Activated CD4-positive, alpha-beta memory T cell treated with anti-CD3 and anti-CD28 coated beads for 36 hours (primary cell): Measurements from ENCODE around the gene MAP6. TPM values are rescaled to one million over a fixed set of nuclear protein-coding genes. Genes with fewer than 3 reads are reported as not detected.

Experiments used
- CTCF ChIA-PET: fragments of 350-600 bp; sonication (Branson Sonifier 250); formaldehyde crosslinking; loops from one replicate; lab custom pipeline; 2021; ENCODE audit warnings: antibody characterized with exemption, inconsistent platforms; lab: Charles Lee
- POLR2A ChIA-PET: fragments of 350-600 bp; sonication (Branson Sonifier 250); formaldehyde crosslinking; loops from one replicate; lab custom pipeline; 2021; ENCODE audit warnings: antibody characterized with exemption; lab: Charles Lee
- DNase-seq: peaks from one replicate; pipeline ENCODE4 v3.0.0-alpha.2; 2020
- H3K27ac Mint-ChIP-seq: one replicate; pipeline ENCODE4 v1.8.0; 2021; ENCODE audit warnings: mixed read lengths
- H3K27me3 Mint-ChIP-seq: one replicate; pipeline ENCODE4 v1.8.0; 2021; ENCODE audit warnings: mixed read lengths
- H3K36me3 Mint-ChIP-seq: one replicate; pipeline ENCODE4 v1.8.0; 2021; ENCODE audit warnings: mixed read lengths
- H3K4me1 Mint-ChIP-seq: one replicate; pipeline ENCODE4 v1.8.0; 2021; ENCODE audit warnings: low read depth, mixed read lengths
- H3K4me3 Mint-ChIP-seq: one replicate; pipeline ENCODE4 v1.8.0; 2021; ENCODE audit warnings: mild to moderate bottlenecking, mixed read lengths
- H3K9me3 Mint-ChIP-seq: one replicate; pipeline ENCODE4 v1.8.0; 2021; ENCODE audit warnings: mixed read lengths
- intact Hi-C: fragments of 100-400 bp; cut with micrococcal nuclease; formaldehyde crosslinking; loops from one replicate; pipeline ENCODE4 v1.15.1; 2023
- total RNA-seq, 2 experiments: library from RNA; stranded (reverse); gene quantifications; one replicate each; pipeline ENCODE4 v1.2.3, GENCODE V29; 2021

MAP6 gene
- total RNA-seq, 2 experiments from 2014 or later: 0.05 TPM; not detected in 1

DNA sequence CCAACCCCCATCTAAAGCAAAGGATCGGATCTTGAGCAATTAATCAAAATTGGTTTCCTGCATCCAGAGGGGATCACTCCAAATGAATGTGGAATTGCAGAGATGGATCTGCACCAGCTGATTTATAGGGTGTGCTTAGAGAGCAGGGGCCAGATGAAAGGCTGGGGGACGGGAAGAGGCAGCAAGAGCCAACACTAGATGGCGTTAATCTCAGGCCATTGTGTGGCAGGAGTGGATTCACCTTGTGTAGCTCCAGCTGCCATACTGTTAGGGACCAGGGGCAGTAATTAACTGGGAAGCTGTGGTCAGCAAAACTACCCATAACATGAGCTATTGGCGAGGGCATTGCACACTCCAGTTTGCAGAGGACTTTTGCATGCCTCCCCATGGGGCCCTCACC lies 71.2 kb downstream of the MAP6 start:
- DNase-seq: peak; percentile 18
- POLR2A ChIA-PET: no interaction called here
- Mint-ChIP-seq H3K4me3 (no peak overlapping the region), H3K4me1 (peaks cover 4% of the 10 kb centered on the region), H3K9me3 (no peaks in the 10 kb centered on the region), H3K36me3 (no peaks in the 10 kb centered on the region), H3K27ac (no peak overlapping the region), H3K27me3 (no peaks in the 10 kb centered on the region)
- CTCF ChIA-PET: interaction anchor here (0.6 to 1.7 kb wide), 10 partner anchors 9 to 731 kb away, joined by 3 to 6 read pairs (median 3); no protein-coding TSS in a partner anchor
- intact Hi-C loops: no loop called here

DNA sequence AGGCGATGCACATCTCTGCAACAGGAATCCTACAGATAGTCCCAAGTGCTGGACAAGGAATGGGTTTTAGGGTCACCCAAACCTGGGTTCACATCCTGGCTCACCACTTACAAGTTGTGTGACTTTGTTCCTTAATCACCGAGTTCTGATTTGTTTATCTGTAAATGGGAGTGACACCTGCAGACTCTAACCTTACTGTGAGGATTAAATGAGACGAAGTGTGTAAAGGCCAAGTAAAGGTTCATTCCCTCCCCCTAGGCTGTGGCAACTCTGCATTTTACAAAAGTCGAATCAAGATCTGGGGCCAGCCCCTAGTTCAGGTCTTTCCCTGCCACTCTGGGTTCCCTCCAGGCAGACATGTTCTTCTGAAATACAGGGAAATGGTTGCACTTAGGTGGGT lies 71.9 kb downstream of the MAP6 start:
- ChIA-PET CTCF (interaction anchor here (1.1 kb wide), 1 partner anchor 235 kb away, joined by 3 read pairs; no protein-coding TSS in a partner anchor), POLR2A (no interaction called here)
- H3K27ac Mint-ChIP-seq: no peak overlapping the region
- DNase-seq: no peak
- H3K27me3 Mint-ChIP-seq: no peaks in the 10 kb centered on the region
- H3K4me1 Mint-ChIP-seq: peaks cover 11% of the 10 kb centered on the region
- intact Hi-C loops: no loop called here
- no peaks in the 10 kb centered on the region for H3K9me3 Mint-ChIP-seq
- no peak overlapping the region for H3K4me3 Mint-ChIP-seq
- H3K36me3 Mint-ChIP-seq: no peaks in the 10 kb centered on the region

DNA sequence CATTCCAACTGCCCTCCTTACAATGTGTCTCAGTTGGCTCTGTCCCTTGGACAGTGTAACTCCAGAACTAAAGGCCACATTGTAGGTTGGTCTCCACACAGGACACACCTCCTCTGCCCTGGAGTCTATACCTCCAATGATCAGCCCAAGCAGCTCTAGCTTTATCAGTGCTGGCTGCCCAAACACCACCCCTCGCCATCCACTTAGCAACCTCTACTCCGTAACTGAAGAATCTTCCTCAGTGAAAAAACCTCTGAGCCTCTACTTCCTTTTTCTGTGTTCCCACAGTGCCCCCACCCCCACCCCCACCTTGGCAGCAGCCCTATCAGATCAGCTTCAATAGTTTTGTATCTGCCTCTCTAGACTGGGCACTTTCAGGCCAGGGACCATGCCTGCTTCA lies 73.4 kb downstream of the MAP6 start:
- Mint-ChIP-seq H3K36me3 (no peaks in the 10 kb centered on the region), H3K4me1 (peaks cover 12% of the 10 kb centered on the region), H3K27me3 (no peaks in the 10 kb centered on the region), H3K9me3 (no peaks in the 10 kb centered on the region), H3K27ac (no peak overlapping the region), H3K4me3 (no peak overlapping the region)
- ChIA-PET POLR2A (interaction anchor here (0.9 kb wide), 1 partner anchor 35 kb away, joined by 3 read pairs; no protein-coding TSS in a partner anchor), CTCF (interaction anchor here (0.7 to 1.2 kb wide), 2 partner anchors 16 to 18 kb away, joined by 3 to 6 read pairs; no protein-coding TSS in a partner anchor)
- intact Hi-C loops: no loop called here
- DNase-seq: no peak

DNA sequence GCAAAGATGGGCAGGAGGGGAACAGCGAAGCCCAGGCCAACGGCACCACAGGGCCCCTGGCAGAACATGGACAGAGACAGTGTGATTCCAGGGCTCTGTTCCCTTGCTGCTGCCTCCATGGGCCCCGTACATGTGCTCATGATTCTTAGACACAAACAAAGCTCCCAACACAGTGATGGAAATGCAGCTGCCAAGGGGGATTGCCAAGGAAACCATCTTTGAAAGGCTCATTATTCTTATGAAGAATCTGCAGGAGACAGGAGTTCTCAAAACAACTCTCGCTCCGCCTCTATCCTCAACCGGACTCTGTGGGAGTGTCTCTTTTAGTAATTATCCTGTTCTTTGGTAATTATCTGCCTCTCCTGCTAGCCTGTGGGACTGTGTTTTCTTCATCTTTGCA lies 74.6 kb downstream of the MAP6 start:
- Mint-ChIP-seq H3K27me3 (no peaks in the 10 kb centered on the region), H3K36me3 (no peaks in the 10 kb centered on the region), H3K9me3 (no peaks in the 10 kb centered on the region), H3K4me1 (peaks cover 12% of the 10 kb centered on the region), H3K27ac (no peak overlapping the region), H3K4me3 (no peak overlapping the region)
- CTCF ChIA-PET: interaction anchor here (1.0 to 1.2 kb wide), 2 partner anchors 8 to 17 kb away, joined by 4 to 6 read pairs; no protein-coding TSS in a partner anchor
- POLR2A ChIA-PET: no interaction called here
- no peak for DNase-seq
- intact Hi-C loops: no loop called here

DNA sequence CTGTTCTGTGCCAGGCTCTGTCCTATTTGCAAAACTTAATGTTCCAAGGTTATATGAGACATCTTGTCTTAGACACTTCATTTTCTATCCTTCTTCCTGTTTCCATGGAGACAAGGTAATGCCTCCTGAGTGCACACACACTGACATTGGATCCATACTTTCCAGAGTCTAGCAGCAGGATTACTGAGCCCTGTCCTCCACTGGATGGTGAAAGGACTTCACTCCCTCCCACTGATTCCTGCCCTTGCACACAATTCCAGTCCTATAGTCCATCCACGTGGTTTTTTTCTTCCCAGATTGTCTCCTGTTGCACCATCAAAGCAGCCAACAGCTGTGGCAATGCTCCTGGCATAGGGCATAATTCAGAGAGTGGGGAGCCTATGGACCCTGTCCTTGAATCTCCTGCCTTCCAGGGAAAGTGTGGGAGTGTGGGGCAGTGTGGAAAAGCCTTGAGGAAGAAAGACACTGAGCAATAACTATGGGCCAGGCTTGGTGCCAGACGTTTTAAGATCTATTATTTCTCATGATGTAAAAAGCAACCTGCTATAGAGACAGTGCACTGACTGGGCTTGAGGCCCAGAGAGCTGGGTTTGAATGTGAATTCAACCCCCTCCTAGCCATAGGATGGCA lies 75.4 kb downstream of the MAP6 start:
- Mint-ChIP-seq H3K4me1 (peaks cover 12% of the 10 kb centered on the region), H3K36me3 (no peaks in the 10 kb centered on the region), H3K9me3 (no peaks in the 10 kb centered on the region), H3K4me3 (no peak overlapping the region), H3K27ac (no peak overlapping the region), H3K27me3 (no peaks in the 10 kb centered on the region)
- intact Hi-C loops: no loop called here
- no peak for DNase-seq
- ChIA-PET POLR2A (no interaction called here), CTCF (no interaction called here)

DNA sequence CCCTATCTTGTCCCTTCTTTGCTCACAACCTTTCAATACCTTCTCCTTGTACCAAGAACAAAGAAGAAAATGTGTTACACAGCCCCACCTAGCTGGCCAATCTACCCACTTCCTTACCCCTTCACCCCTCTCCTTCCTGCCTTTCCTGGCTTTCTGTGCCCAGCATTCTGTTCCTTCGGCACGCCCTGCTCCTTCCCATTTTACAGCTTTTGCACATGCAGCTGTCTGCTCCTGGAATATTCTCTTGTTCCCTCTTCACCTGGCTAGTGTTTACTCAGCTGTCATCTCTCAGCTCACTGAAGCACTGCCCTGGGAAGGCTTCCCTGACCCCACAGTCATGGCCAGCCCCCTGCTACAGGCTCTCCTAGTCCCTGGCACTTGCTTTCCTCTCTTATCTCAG lies 76.1 kb downstream of the MAP6 start:
- Mint-ChIP-seq H3K27ac (no peak overlapping the region), H3K4me3 (no peak overlapping the region), H3K36me3 (no peaks in the 10 kb centered on the region), H3K9me3 (no peaks in the 10 kb centered on the region), H3K27me3 (no peaks in the 10 kb centered on the region), H3K4me1 (peaks cover 12% of the 10 kb centered on the region)
- DNase-seq: no peak
- CTCF ChIA-PET: no interaction called here
- intact Hi-C loops: no loop called here
- POLR2A ChIA-PET: no interaction called here

DNA sequence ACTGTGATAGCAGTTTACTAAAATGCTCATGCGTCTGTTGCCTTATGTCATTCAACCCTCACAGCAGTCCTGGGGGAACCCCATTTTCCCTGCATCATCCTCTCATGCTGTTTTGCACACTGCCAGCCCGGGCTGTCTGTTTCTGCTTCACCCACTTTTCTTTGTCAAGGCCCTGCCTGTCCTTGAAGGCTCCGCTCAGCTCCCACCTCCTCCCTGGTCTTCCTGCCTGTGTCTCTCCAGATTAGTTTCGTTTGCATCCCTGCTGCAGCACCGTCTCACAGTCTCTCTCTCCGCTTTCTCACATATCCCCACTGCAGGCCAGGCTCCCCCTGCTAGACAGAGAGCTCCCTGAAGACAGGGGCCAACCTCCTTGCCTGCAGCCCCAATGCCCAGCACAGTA lies 76.9 kb downstream of the MAP6 start:
- CTCF ChIA-PET: no interaction called here
- Mint-ChIP-seq H3K4me3 (no peak overlapping the region), H3K27me3 (no peaks in the 10 kb centered on the region), H3K27ac (no peak overlapping the region), H3K36me3 (no peaks in the 10 kb centered on the region), H3K4me1 (peaks cover 12% of the 10 kb centered on the region), H3K9me3 (no peaks in the 10 kb centered on the region)
- POLR2A ChIA-PET: no interaction called here
- intact Hi-C loops: no loop called here
- DNase-seq: no peak

DNA sequence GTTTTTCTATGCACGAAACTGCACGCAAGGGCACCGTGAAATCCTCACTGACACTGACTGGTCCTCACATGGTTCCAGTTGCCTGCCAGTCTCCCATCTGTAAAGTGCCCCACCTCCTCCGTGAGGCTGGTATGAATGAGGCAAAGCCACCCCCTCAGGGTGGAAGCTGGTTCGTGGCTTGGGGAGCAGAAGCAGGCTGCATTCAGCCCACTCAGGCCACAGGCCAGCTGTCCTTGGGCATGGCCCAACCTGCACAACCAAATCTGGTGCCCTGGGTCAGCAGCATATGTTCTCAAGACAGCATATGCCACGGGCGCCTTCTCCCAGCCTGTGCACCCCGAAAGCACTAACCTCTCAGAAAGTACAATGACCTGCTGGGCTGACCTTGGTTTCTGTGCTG lies 77.5 kb downstream of the MAP6 start:
- Mint-ChIP-seq H3K4me3 (no peak overlapping the region), H3K27me3 (no peaks in the 10 kb centered on the region), H3K4me1 (peaks cover 12% of the 10 kb centered on the region), H3K9me3 (no peaks in the 10 kb centered on the region), H3K36me3 (no peaks in the 10 kb centered on the region), H3K27ac (no peak overlapping the region)
- CTCF ChIA-PET: interaction anchor here (1.0 to 1.4 kb wide), 3 partner anchors 14 to 311 kb away, joined by 3 to 5 read pairs (median 3); no protein-coding TSS in a partner anchor
- no peak for DNase-seq
- intact Hi-C loops: no loop called here
- POLR2A ChIA-PET: no interaction called here

DNA sequence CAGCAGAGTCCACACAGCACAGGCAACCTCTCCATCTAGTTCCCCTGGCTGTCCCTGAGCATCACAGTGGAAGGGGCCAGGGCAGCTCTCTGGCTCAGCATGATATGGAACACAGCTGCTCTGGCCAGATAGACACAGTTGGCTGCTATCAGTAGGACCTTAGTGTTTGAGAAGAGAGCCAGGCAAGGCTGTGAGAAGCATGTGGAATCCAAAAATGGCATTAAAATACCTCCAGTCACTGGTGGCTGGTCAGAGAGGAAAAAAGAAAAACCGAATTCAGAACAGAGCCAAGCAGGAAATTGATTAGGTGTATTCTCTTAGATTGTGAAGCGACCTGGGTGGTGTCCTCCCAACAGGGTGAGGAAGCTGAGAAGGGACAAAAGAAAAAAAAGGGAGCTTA lies 78.9 kb downstream of the MAP6 start:
- DNase-seq: no peak
- no peak overlapping the region for H3K27ac Mint-ChIP-seq
- H3K4me3 Mint-ChIP-seq: no peak overlapping the region
- H3K9me3 Mint-ChIP-seq: no peaks in the 10 kb centered on the region
- H3K27me3 Mint-ChIP-seq: no peaks in the 10 kb centered on the region
- no peaks in the 10 kb centered on the region for H3K36me3 Mint-ChIP-seq
- H3K4me1 Mint-ChIP-seq: peaks cover 12% of the 10 kb centered on the region
- ChIA-PET CTCF (interaction anchor here (1.2 to 1.4 kb wide), 2 partner anchors 9 to 144 kb away, joined by 3 to 5 read pairs; no protein-coding TSS in a partner anchor), POLR2A (no interaction called here)
- intact Hi-C loops: no loop called here

DNA sequence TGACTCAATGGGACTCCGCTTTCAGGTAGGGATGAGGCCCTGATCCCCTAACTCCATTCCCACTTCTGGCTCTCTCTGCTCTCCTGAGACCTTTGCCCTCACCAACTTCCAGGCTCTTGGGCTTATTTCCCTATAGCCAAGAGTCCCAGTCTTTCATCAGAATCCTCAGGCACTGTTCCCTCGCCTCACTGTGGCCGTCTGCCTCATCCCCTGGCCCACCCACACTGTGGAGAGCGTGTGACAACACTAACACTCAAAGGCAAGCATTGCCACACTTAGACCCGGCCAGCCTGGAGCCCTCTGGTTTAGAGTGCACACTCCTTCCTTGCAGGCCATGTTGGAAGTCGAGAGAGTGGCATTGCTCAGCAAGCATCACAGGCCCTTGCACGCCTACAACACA lies 79.8 kb downstream of the MAP6 start:
- Mint-ChIP-seq H3K4me3 (no peak overlapping the region), H3K27me3 (no peaks in the 10 kb centered on the region), H3K27ac (no peak overlapping the region), H3K4me1 (peaks cover 14% of the 10 kb centered on the region), H3K9me3 (no peaks in the 10 kb centered on the region), H3K36me3 (no peaks in the 10 kb centered on the region)
- CTCF ChIA-PET: interaction anchor here (0.9 kb wide), 1 partner anchor 9 kb away, joined by 3 read pairs; no protein-coding TSS in a partner anchor
- no peak for DNase-seq
- POLR2A ChIA-PET: no interaction called here
- intact Hi-C loops: no loop called here

DNA sequence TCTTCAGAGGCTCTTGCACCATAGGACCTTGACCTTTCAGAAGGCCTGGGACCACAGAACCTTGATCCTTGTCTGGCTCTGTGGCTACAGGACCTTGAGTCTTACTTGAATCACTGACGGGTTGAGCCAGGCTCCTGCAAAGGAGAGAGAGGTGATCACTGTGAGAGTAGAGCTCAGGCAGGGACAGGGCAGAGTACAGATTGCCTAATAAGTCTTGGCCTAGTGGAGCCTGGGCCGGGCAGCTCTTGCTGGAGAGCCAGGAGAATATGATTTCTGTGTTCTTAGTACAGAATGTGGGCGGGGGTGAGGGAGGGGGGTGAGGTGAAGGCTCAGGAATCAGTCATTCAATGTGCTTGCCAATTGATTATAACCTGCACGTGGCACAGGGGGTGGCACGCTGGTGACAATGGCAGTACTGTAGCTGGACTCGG lies 80.8 kb downstream of the MAP6 start:
- DNase-seq: no peak
- Mint-ChIP-seq H3K9me3 (no peaks in the 10 kb centered on the region), H3K4me3 (no peak overlapping the region), H3K4me1 (peaks cover 15% of the 10 kb centered on the region), H3K27ac (no peak overlapping the region), H3K27me3 (no peaks in the 10 kb centered on the region), H3K36me3 (no peaks in the 10 kb centered on the region)
- intact Hi-C loops: no loop called here
- ChIA-PET CTCF (interaction anchor here (0.9 kb wide), 1 partner anchor 10 kb away, joined by 3 read pairs; no protein-coding TSS in a partner anchor), POLR2A (no interaction called here)

DNA sequence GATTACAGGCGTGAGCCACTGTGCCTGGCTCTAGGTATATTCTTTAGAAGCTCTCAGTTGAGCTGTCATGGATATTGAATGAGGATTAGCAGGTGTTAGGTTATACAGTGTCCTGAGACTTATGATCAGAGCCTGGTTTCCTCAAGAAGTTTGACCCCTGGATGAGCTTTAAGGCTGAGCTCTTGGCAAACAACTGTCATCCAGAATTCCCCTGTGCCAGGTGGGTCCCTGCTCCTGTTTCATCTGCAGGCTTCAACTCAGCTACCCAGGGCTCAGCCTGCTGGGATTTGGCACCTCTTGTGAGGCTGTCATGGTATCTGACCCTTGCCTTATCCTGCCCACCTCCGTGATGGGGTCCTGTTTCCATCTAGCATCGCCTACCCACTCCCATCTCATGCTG lies 82.4 kb downstream of the MAP6 start:
- Mint-ChIP-seq H3K36me3 (no peaks in the 10 kb centered on the region), H3K4me3 (no peak overlapping the region), H3K4me1 (peaks cover 16% of the 10 kb centered on the region), H3K9me3 (no peaks in the 10 kb centered on the region), H3K27me3 (no peaks in the 10 kb centered on the region), H3K27ac (no peak overlapping the region)
- POLR2A ChIA-PET: no interaction called here
- CTCF ChIA-PET: interaction anchor here (0.7 to 0.9 kb wide), 3 partner anchors 12 to 622 kb away, joined by 3 read pairs; partner anchors contain the start of gene SERPINH1
- DNase-seq: no peak
- intact Hi-C loops: no loop called here

DNA sequence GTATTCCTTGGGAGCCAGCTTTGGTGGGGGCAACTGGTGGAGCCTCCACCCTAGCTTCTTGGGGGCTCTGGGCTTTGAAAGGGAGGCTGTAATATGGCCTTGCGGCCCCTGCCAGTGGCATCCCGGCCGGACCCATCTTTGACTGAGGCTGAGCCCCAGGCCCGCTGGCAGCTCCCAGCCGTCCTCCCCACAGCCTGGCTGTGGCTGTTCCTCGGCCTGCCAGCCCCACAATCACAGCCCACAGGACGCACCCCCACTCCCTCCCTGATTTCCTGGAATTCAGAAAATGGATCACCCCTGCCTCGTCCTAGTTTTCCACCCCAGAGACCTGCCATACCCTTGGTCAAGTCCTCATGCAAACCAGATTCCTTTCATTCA lies 83.6 kb downstream of the MAP6 start:
- POLR2A ChIA-PET: no interaction called here
- Mint-ChIP-seq H3K27ac (no peak overlapping the region), H3K4me3 (no peak overlapping the region), H3K4me1 (peaks cover 16% of the 10 kb centered on the region), H3K9me3 (no peaks in the 10 kb centered on the region), H3K36me3 (no peaks in the 10 kb centered on the region), H3K27me3 (no peaks in the 10 kb centered on the region)
- intact Hi-C loops: no loop called here
- CTCF ChIA-PET: no interaction called here
- no peak for DNase-seq
